GM19438 (cell line): ENCODE measurements around the gene EIF4G3.
"Not testable (repeated sequence)": the region's sequence is repeated elsewhere in the genome, so short reads cannot be mapped to it uniquely, and the experiment has no call there.

Experiments used
- ATAC-seq: cut with Tn5 transposase; IDR thresholded peaks from one replicate; pipeline ENCODE4 v1.9.1; 2021; ENCODE audit warnings: low read depth; ENCODE audit not compliant: unreplicated experiment

The EIF4G3 gene

GRCh38 chr1:21176586-21177555, at the start of gene EIF4G3:
EIF4G3 (minus strand) TSS chr1:21176897; CDS start chr1:21002742, 174,155 bp downstream.
- ATAC-seq, result peak; percentile 76

- no peak for ATAC-seq
These were observed 48.4 kb upstream of the EIF4G3 start for GRCh38 chr1:21225065-21225464.

- ATAC-seq, result no peak
These were observed 44.1 kb upstream of the EIF4G3 start for GRCh38 chr1:21220815-21221214.

GRCh38 chr1:21219674-21220073, 43.0 kb upstream of the EIF4G3 start:
- ATAC-seq, result no peak

- ATAC-seq, result no peak
These were observed 41.3 kb upstream of the EIF4G3 start for GRCh38 chr1:21217812-21218596.

- no peak for ATAC-seq
These were observed 40.4 kb upstream of the EIF4G3 start for GRCh38 chr1:21216835-21217811.

GRCh38 chr1:21212126-21212525, 35.4 kb upstream of the EIF4G3 start:
- no peak for ATAC-seq

- ATAC-seq, result not testable (repeated sequence)
These were observed 31.5 kb upstream of the EIF4G3 start for GRCh38 chr1:21208137-21208700.

GRCh38 chr1:21206117-21206516, 29.4 kb upstream of the EIF4G3 start:
- ATAC-seq, result no peak

- ATAC-seq, result no peak
These were observed 28.7 kb upstream of the EIF4G3 start for GRCh38 chr1:21205416-21205815.

GRCh38 chr1:21201650-21202049, 25.0 kb upstream of the EIF4G3 start:
- ATAC-seq, result no peak

GRCh38 chr1:21201238-21201637, 24.5 kb upstream of the EIF4G3 start:
- ATAC-seq, result not testable (repeated sequence)

- ATAC-seq, result no peak
These were observed 24.1 kb upstream of the EIF4G3 start for GRCh38 chr1:21200767-21201166.

GRCh38 chr1:21198929-21199328, 22.2 kb upstream of the EIF4G3 start:
- no peak for ATAC-seq

- no peak for ATAC-seq
These were observed 16.2 kb upstream of the EIF4G3 start for GRCh38 chr1:21192871-21193270.

GRCh38 chr1:21192284-21192683, 15.6 kb upstream of the EIF4G3 start:
- no peak for ATAC-seq

GRCh38 chr1:21190771-21191170, 14.1 kb upstream of the EIF4G3 start:
- ATAC-seq, result not testable (repeated sequence)

GRCh38 chr1:21189906-21190500, 13.3 kb upstream of the EIF4G3 start:
- ATAC-seq, result no peak

GRCh38 chr1:21189421-21189820, 12.7 kb upstream of the EIF4G3 start:
- ATAC-seq, result no peak
